Measurements from ENCODE around the gene ZC3H4.

The ZC3H4 gene

GRCh38 chr19:47097396-47098201 lies 16.0 kb downstream of the ZC3H4 start:
- Histone ChIP-seq H4K20me1 (ENCODE audit: insufficient read depth, low read length, poor library complexity, severe bottlenecking) (peaks cover 7% of the 10 kb centered on the region), H3K4me3 (ENCODE audit: low read length, poor library complexity, severe bottlenecking) (no peak overlapping the region), H3K9ac (ENCODE audit: low read depth, low read length, poor library complexity, severe bottlenecking) (no peak overlapping the region), H3K9me2 (replicated peaks; ENCODE audit: low read depth, low read length) (no peaks in the 10 kb centered on the region), H3K9me3 (ENCODE audit: insufficient read depth, low read depth, low read length) (no peaks in the 10 kb centered on the region), H3K4me1 (ENCODE audit: insufficient read depth, low read length, poor library complexity, severe bottlenecking) (peaks cover 29% of the 10 kb centered on the region), H3K27me3 (ENCODE audit: insufficient read depth, low read length, poor library complexity, severe bottlenecking) (no peaks in the 10 kb centered on the region), H3K79me2 (ENCODE audit: insufficient read depth, low read length) (peaks cover 75% of the 10 kb centered on the region), H3F3A (ENCODE audit: low read depth) (peaks cover 5% of the 10 kb centered on the region; the same call in 1 of the 2 replicates), H3K36me3 (ENCODE audit: insufficient read depth, low read length) (peaks cover 14% of the 10 kb centered on the region), H2AFZ (ENCODE audit: low read length) (no peak overlapping the region), H3K4me2 (ENCODE audit: low read depth, low read length, poor library complexity, severe bottlenecking) (no peak overlapping the region)
- TF ChIP-seq CTCF (conservative IDR thresholded peaks at IDR 0.05; ENCODE audit: low read length) (no peak), EZH2phosphoT487 (IDR thresholded peaks at IDR 0.05; ENCODE audit: borderline replicate concordance) (no peak)

GRCh38 chr19:47096721-47097120 lies 16.9 kb downstream of the ZC3H4 start:
- H3K4me2 ChIP-seq (ENCODE audit: low read depth, low read length, poor library complexity, severe bottlenecking) = no peak overlapping the region
- H3F3A ChIP-seq (ENCODE audit: low read depth) = peaks cover 5% of the 10 kb centered on the region; the same call in 1 of the 2 replicates
- no peaks in the 10 kb centered on the region for H3K9me3 ChIP-seq (ENCODE audit: insufficient read depth, low read depth, low read length)
- no peak overlapping the region for H2AFZ ChIP-seq (ENCODE audit: low read length)
- no peaks in the 10 kb centered on the region for H3K9me2 ChIP-seq (replicated peaks; ENCODE audit: low read depth, low read length)
- peaks cover 7% of the 10 kb centered on the region for H4K20me1 ChIP-seq (ENCODE audit: insufficient read depth, low read length, poor library complexity, severe bottlenecking)
- peaks cover 66% of the 10 kb centered on the region for H3K79me2 ChIP-seq (ENCODE audit: insufficient read depth, low read length)
- H3K27me3 ChIP-seq (ENCODE audit: insufficient read depth, low read length, poor library complexity, severe bottlenecking) = no peaks in the 10 kb centered on the region
- H3K4me1 ChIP-seq (ENCODE audit: insufficient read depth, low read length, poor library complexity, severe bottlenecking) = peaks cover 29% of the 10 kb centered on the region
- peak overlapping the region; percentile 62 for H3K9ac ChIP-seq (ENCODE audit: low read depth, low read length, poor library complexity, severe bottlenecking)
- peaks cover 22% of the 10 kb centered on the region for H3K36me3 ChIP-seq (ENCODE audit: insufficient read depth, low read length)
- TF ChIP-seq EZH2phosphoT487 (IDR thresholded peaks at IDR 0.05; ENCODE audit: borderline replicate concordance) = no peak
- no peak for TF ChIP-seq CTCF (conservative IDR thresholded peaks at IDR 0.05; ENCODE audit: low read length)
- H3K4me3 ChIP-seq (ENCODE audit: low read length, poor library complexity, severe bottlenecking) = no peak overlapping the region

- H3K27me3 ChIP-seq (ENCODE audit: insufficient read depth, low read length, poor library complexity, severe bottlenecking) = no peaks in the 10 kb centered on the region
- H3K4me3 ChIP-seq (ENCODE audit: low read length, poor library complexity, severe bottlenecking) = no peak overlapping the region
- H3K79me2 ChIP-seq (ENCODE audit: insufficient read depth, low read length) = peaks cover 65% of the 10 kb centered on the region
- H3K36me3 ChIP-seq (ENCODE audit: insufficient read depth, low read length) = peaks cover 23% of the 10 kb centered on the region
- peaks cover 29% of the 10 kb centered on the region for H3K4me1 ChIP-seq (ENCODE audit: insufficient read depth, low read length, poor library complexity, severe bottlenecking)
- peaks cover 7% of the 10 kb centered on the region for H4K20me1 ChIP-seq (ENCODE audit: insufficient read depth, low read length, poor library complexity, severe bottlenecking)
- peak overlapping the region; percentile 68 for H3K4me2 ChIP-seq (ENCODE audit: low read depth, low read length, poor library complexity, severe bottlenecking)
- H2AFZ ChIP-seq (ENCODE audit: low read length) = no peak overlapping the region
- no peaks in the 10 kb centered on the region for H3K9me3 ChIP-seq (ENCODE audit: insufficient read depth, low read depth, low read length)
- H3F3A ChIP-seq (ENCODE audit: low read depth) = peaks cover 5% of the 10 kb centered on the region; the same call in 1 of the 2 replicates
- peak overlapping the region; percentile 62 for H3K9ac ChIP-seq (ENCODE audit: low read depth, low read length, poor library complexity, severe bottlenecking)
- TF ChIP-seq EZH2phosphoT487 (IDR thresholded peaks at IDR 0.05; ENCODE audit: borderline replicate concordance) (no peak), CTCF (conservative IDR thresholded peaks at IDR 0.05; ENCODE audit: low read length) (no peak)
- no peaks in the 10 kb centered on the region for H3K9me2 ChIP-seq (replicated peaks; ENCODE audit: low read depth, low read length)
These were observed 17.4 kb downstream of the ZC3H4 start for GRCh38 chr19:47096100-47096704.

Data from Loucy (cell line).